Measurements from ENCODE around the gene CNTNAP2. TPM values are rescaled to one million over a fixed set of nuclear protein-coding genes. Genes with fewer than 3 reads are reported as not detected.

CNTNAP2 gene
- total and polyA plus RNA-seq, 2 of the 8 experiments (the other 6 are each of a cell fraction or from before 2014, with no cell fraction given): 27.9 to 71.0 TPM

DNA sequence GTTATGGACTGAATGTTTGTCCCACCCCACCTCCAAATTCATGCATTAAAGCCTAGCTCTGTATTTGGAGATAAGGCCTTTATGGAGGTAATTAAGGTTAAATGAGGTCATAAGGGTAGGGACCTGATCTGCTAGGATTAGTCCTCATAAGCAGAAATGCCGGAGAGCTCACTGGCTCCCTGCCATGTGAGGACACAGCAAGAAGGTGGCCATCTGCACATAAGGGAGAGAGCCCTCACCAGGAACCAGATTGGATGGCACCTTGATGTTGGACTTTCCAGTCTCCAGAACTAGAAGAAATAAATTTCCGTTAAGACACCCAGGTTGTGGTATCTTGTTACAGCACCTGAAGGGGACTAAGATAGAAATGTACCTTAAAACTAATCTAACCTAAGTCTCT is 1657.9 kb downstream of the CNTNAP2 start:
- no peaks in the 10 kb centered on the region for H3K23me2 ChIP-seq (ENCODE audit: low read depth, low read length)
- no peak overlapping the region for H3K4ac ChIP-seq (replicated peaks; ENCODE audit: insufficient read length, low read depth, low read length)
- H2BK5ac ChIP-seq (ENCODE audit: low read depth, low read length): no peak overlapping the region
- H3K27ac ChIP-seq (ENCODE audit: low read depth, low read length): no peak overlapping the region
- no peak overlapping the region for H3K14ac ChIP-seq (ENCODE audit: insufficient read length)
- no peaks in the 10 kb centered on the region for H3K4me1 ChIP-seq (replicated peaks in 1 of 4; ENCODE audit: control insufficient read depth in 3 of 4, insufficient read depth in 4 of 4, low read length in 3 of 4)
- no peak for DNase-seq (ENCODE audit: low read depth in 1 of 2, low spot score in 2 of 2)
- no peaks in the 10 kb centered on the region for H3K36me3 ChIP-seq (ENCODE audit: control insufficient read depth in 2 of 4, insufficient read depth in 4 of 4, low read length in 3 of 4)
- H3K79me1 ChIP-seq (ENCODE audit: low read depth, low read length): no peaks in the 10 kb centered on the region
- H3K4me3 ChIP-seq (ENCODE audit: extremely low read depth in 1 of 4, insufficient read depth in 2 of 4, low read depth in 3 of 4, low read length in 4 of 4): no peak overlapping the region
- no peak for FAIRE-seq
- no peaks in the 10 kb centered on the region for H3K27me3 ChIP-seq (replicated peaks in 1 of 4; ENCODE audit: control insufficient read depth in 3 of 4, extremely low read depth in 1 of 4, insufficient read depth in 3 of 4, low read length in 3 of 4)
- no peak overlapping the region for H3K18ac ChIP-seq (ENCODE audit: extremely low read depth, low read length)
- H4K91ac ChIP-seq (replicated peaks; ENCODE audit: insufficient read length, low read length): no peak overlapping the region
- H2BK120ac ChIP-seq (replicated peaks; ENCODE audit: low read depth, low read length): no peak overlapping the region
- H4K20me1 ChIP-seq (replicated peaks in 1 of 2; ENCODE audit: control insufficient read depth in 1 of 2, insufficient read depth in 2 of 2, low read length in 2 of 2): no peaks in the 10 kb centered on the region
- no peaks in the 10 kb centered on the region for H3K79me2 ChIP-seq (ENCODE audit: control insufficient read depth in 1 of 2, insufficient read depth in 2 of 2, low read length in 2 of 2)
- CTCF ChIA-PET (ENCODE audit: partially characterized antibody): interaction anchor here (0.6 kb wide), 1 partner anchor 1926 kb away, joined by 3 read pairs; no protein-coding TSS in a partner anchor
- no peak overlapping the region for H3K4me2 ChIP-seq (ENCODE audit: insufficient read depth in 1 of 2, low read depth in 2 of 2, low read length in 2 of 2)
- H3K23ac ChIP-seq (ENCODE audit: insufficient read length): no peak overlapping the region
- H3K56ac ChIP-seq (replicated peaks; ENCODE audit: insufficient read length, low read depth, low read length): no peak overlapping the region
- no peak overlapping the region for H3K9ac ChIP-seq (replicated peaks in 1 of 4; ENCODE audit: extremely low read depth in 1 of 4, low read depth in 3 of 4, low read length in 3 of 4)
- H2BK15ac ChIP-seq (ENCODE audit: low read length): no peak overlapping the region
- H2AK5ac ChIP-seq (ENCODE audit: low read depth, low read length): no peak overlapping the region
- no peak overlapping the region for H4K8ac ChIP-seq (ENCODE audit: extremely low read depth, insufficient read depth, low read length)
- H4K5ac ChIP-seq (ENCODE audit: insufficient read length, low read depth, low read length): no peak overlapping the region
- TF ChIP-seq BACH1 (IDR thresholded peaks at IDR 0.05; ENCODE audit: low read length) (no peak), CBX5 (IDR thresholded peaks at IDR 0.05; ENCODE audit: low read depth, low read length) (no peak), JUND (IDR thresholded peaks at IDR 0.05; ENCODE audit: low read length) (no peak), TAF1 (IDR thresholded peaks at IDR 0.05; ENCODE audit: low read depth, low read length) (no peak), JUN (IDR thresholded peaks at IDR 0.05; ENCODE audit: low read depth, low read length) (no peak), PHF8 (conservative IDR thresholded peaks at IDR 0.05; ENCODE audit: low read depth, low read length) (no peak), SUZ12 (IDR thresholded peaks at IDR 0.05; ENCODE audit: low read length) (no peak), SP4 (IDR thresholded peaks at IDR 0.05; ENCODE audit: low read length) (no peak), RXRA (IDR thresholded peaks at IDR 0.05; ENCODE audit: insufficient read depth, low read depth, low read length) (no peak), RAD21 (IDR thresholded peaks at IDR 0.05 in 1 of 2, conservative IDR thresholded peaks at IDR 0.05 in 1 of 2; ENCODE audit: low read depth in 2 of 2, low read length in 2 of 2) (no peak)
- TF ChIP-seq, protein P1, sequence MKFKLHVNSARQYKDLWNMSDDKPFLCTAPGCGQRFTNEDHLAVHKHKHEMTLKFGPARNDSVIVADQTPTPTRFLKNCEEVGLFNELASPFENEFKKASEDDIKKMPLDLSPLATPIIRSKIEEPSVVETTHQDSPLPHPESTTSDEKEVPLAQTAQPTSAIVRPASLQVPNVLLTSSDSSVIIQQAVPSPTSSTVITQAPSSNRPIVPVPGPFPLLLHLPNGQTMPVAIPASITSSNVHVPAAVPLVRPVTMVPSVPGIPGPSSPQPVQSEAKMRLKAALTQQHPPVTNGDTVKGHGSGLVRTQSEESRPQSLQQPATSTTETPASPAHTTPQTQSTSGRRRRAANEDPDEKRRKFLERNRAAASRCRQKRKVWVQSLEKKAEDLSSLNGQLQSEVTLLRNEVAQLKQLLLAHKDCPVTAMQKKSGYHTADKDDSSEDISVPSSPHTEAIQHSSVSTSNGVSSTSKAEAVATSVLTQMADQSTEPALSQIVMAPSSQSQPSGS (IDR thresholded peaks at IDR 0.05; ENCODE audit: low read length): no peak
- TF ChIP-seq, protein P2, sequence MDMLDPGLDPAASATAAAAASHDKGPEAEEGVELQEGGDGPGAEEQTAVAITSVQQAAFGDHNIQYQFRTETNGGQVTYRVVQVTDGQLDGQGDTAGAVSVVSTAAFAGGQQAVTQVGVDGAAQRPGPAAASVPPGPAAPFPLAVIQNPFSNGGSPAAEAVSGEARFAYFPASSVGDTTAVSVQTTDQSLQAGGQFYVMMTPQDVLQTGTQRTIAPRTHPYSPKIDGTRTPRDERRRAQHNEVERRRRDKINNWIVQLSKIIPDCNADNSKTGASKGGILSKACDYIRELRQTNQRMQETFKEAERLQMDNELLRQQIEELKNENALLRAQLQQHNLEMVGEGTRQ (IDR thresholded peaks at IDR 0.05; ENCODE audit: low read length): no peak
- POLR2A ChIA-PET (ENCODE audit: partially characterized antibody): no interaction called here
- no peaks in the 10 kb centered on the region for H3K9me3 ChIP-seq (ENCODE audit: insufficient read depth in 2 of 2, low read depth in 1 of 2, low read length in 1 of 2)
- no peak overlapping the region for H2BK12ac ChIP-seq (ENCODE audit: low read depth, low read length)
- no peak overlapping the region for H2BK20ac ChIP-seq (ENCODE audit: low read length)
- no peak overlapping the region for H2AFZ ChIP-seq (ENCODE audit: low read length)
- 96% methylated on average over 2 of the region's 2 CpGs; no CpG with 5 or more reads in 1 of the 2 experiments for WGBS, 2 experiments (ENCODE audit: extremely low coverage in 1 of 2, insufficient coverage in 1 of 2, insufficient read length in 1 of 2, insufficient replicate concordance in 2 of 2, low coverage in 1 of 2, low lambda C conversion rate in 2 of 2, missing lambda C conversion rate in 1 of 2)
